GM19351 (cell line): Measurements from ENCODE around the gene MYO16.
"Not testable (repeated sequence)": the region's sequence is repeated elsewhere in the genome, so short reads cannot be mapped to it uniquely, and the experiment has no call there.

Experiments used
- ATAC-seq: cut with Tn5 transposase; IDR thresholded peaks from one replicate; pipeline ENCODE4 v1.9.1; 2021; ENCODE audit warnings: mild to moderate bottlenecking, moderate library complexity; ENCODE audit not compliant: unreplicated experiment

Gene MYO16

GRCh38 chr13:108963846-108964600 is 334.6 kb downstream of the MYO16 start:
- ATAC-seq, result no peak

- no peak for ATAC-seq
These were observed 335.2 kb downstream of the MYO16 start for GRCh38 chr13:108964606-108965005.

- ATAC-seq, result no peak
These were observed 338.0 kb downstream of the MYO16 start for GRCh38 chr13:108967371-108967770.

GRCh38 chr13:108968566-108968965 is 339.2 kb downstream of the MYO16 start:
- ATAC-seq, result no peak

GRCh38 chr13:108974686-108975085 is 345.3 kb downstream of the MYO16 start:
- no peak for ATAC-seq

GRCh38 chr13:108980237-108980636 is 350.8 kb downstream of the MYO16 start:
- no peak for ATAC-seq

- no peak for ATAC-seq
These were observed 352.0 kb downstream of the MYO16 start for GRCh38 chr13:108981407-108981806.

- no peak for ATAC-seq
These were observed 353.9 kb downstream of the MYO16 start for GRCh38 chr13:108983273-108983672.

GRCh38 chr13:108984251-108984920 is 355.0 kb downstream of the MYO16 start:
- ATAC-seq, result no peak

- ATAC-seq, result no peak
These were observed 355.8 kb downstream of the MYO16 start for GRCh38 chr13:108985166-108985565.

GRCh38 chr13:108987517-108987916 is 358.1 kb downstream of the MYO16 start:
- no peak for ATAC-seq

GRCh38 chr13:108987944-108988343 is 358.5 kb downstream of the MYO16 start:
- no peak for ATAC-seq

- ATAC-seq, result not testable (repeated sequence)
These were observed 362.0 kb downstream of the MYO16 start for GRCh38 chr13:108991416-108991815.

GRCh38 chr13:108993346-108993745 is 363.9 kb downstream of the MYO16 start:
- no peak for ATAC-seq

GRCh38 chr13:108996430-108996829 is 367.0 kb downstream of the MYO16 start:
- ATAC-seq, result no peak

- no peak for ATAC-seq
These were observed 370.8 kb downstream of the MYO16 start for GRCh38 chr13:109000207-109000606.

- no peak for ATAC-seq
These were observed 373.5 kb downstream of the MYO16 start for GRCh38 chr13:109002934-109003333.

- no peak for ATAC-seq
These were observed 378.5 kb downstream of the MYO16 start for GRCh38 chr13:109007946-109008345.

GRCh38 chr13:109009756-109010155 is 380.3 kb downstream of the MYO16 start:
- no peak for ATAC-seq

GRCh38 chr13:109010912-109011311 is 381.5 kb downstream of the MYO16 start:
- ATAC-seq, result no peak

- ATAC-seq, result no peak
These were observed 382.7 kb downstream of the MYO16 start for GRCh38 chr13:109012115-109012514.

GRCh38 chr13:109021558-109021957 is 392.1 kb downstream of the MYO16 start:
- ATAC-seq, result no peak
